Activated CD4-positive, CD25-positive, alpha-beta regulatory T cell (primary cell): ENCODE measurements around the gene NDC1.
"Not testable (repeated sequence)": the region's sequence is repeated elsewhere in the genome, so short reads cannot be mapped to it uniquely, and the experiment has no call there.

Source experiments
- DNase-seq, 4 experiments: peaks; one replicate each; lab custom pipeline; 2025; lab: John Stamatoyannopoulos, UW

The NDC1 gene, protein sequence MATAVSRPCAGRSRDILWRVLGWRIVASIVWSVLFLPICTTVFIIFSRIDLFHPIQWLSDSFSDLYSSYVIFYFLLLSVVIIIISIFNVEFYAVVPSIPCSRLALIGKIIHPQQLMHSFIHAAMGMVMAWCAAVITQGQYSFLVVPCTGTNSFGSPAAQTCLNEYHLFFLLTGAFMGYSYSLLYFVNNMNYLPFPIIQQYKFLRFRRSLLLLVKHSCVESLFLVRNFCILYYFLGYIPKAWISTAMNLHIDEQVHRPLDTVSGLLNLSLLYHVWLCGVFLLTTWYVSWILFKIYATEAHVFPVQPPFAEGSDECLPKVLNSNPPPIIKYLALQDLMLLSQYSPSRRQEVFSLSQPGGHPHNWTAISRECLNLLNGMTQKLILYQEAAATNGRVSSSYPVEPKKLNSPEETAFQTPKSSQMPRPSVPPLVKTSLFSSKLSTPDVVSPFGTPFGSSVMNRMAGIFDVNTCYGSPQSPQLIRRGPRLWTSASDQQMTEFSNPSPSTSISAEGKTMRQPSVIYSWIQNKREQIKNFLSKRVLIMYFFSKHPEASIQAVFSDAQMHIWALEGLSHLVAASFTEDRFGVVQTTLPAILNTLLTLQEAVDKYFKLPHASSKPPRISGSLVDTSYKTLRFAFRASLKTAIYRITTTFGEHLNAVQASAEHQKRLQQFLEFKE

DNA sequence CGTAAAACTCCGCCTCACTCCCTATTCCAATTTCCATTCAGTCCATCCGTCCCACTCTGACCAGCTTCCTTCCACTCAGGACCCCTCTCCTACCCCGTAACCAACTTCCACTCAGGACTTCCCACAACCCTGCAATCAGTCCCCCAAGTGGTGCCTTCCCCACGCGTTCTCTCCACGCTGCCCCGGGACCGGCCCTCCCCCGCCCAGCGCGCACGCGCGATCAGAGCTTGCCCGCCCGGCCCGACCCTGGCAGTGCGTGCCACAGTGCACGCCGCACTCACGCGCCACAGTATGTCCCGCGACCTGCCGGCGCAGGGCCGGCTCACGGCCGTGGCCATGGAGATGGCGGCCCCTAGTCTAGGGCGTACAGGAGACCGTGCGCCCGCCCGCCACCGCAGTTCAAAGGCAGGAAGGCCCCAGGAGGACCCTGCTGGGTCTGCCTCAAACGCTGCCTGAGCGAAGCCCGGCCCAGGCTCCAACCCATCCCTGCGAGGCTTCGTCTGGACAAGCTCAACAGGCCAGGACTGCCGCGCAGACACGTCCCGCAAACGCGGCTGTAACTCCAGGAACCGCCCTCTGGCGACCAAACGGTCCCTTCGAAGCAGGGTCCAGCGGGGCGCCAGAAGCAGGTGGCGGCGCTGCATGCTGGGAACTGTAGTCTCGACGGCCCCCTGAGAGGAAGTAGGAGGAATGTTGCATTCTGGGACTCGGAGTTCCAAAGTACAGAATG is at the start of gene NDC1:
Gene NDC1 (minus strand): TSS at position 373 of the 730 bp plus-strand sequence. CDS start 35 bp downstream, at position 338.
- peak; percentile 85 to 89 (median 86) for DNase-seq

DNA sequence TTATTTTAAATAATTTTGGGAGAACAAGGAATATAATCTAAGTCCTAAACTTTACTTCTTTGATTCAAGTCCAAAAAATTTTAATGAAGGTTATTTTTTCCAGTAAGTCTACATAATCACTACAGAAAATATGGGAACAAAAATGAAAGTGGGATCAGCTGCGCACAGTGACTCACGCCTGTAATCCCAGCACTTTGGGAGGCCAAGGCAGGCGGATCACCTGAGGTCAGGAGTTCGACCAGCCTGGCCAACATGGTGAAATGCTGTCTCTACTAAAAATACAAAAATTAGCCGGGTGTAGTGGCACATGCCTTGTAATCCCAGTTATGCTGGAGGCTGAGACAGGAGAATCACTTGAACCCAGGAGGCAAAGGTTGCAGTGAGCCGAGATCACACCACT is 45.5 kb upstream of the NDC1 start:
- DNase-seq, result not testable (repeated sequence)

DNA sequence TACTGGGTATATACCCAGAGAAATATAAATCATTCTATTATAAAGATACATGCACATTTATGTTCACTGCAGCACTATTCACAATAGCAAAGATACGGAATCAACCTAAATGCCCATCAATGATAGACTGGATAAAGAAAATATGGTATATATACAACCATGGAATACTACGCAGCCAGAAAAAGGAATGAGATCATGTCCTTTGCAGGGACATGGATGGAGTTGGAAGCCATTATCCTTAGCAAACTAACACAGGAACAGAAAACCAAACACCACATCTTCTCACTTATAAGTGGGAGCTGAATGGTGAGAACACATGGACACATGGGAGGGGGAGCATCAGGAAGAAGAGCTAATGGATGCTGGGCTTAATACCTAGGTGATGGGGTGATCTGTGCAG is 43.8 kb upstream of the NDC1 start:
- DNase-seq, result not testable (repeated sequence)

DNA sequence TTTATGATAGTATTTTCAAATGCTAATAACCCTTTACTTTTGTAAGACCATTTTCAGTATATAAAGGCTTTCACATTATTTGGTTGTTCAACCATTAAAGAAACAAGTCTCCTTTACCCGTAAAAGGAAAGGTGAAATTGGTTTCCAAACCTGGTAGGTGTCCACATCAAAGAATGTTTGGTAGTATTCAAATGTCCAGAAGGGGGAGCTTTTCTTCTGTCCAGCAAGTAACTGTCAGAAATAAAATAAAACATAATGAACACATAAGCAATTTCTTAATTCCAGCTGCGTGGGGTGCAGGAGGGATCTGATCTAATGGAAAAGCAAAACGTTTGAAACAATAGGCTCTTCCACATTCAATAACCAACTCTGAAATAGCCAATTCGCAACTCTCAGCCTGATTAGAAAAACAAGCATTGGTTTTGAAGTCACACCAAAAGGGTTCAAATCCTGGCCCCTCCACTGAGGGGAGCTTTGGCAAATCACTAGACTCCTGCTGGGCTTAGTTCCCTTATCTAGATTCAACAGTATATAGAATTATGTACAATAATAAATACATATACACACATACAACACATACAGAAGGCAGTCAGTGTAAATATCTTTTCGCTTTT is 40.5 kb upstream of the NDC1 start:
- DNase-seq, result no peak

DNA sequence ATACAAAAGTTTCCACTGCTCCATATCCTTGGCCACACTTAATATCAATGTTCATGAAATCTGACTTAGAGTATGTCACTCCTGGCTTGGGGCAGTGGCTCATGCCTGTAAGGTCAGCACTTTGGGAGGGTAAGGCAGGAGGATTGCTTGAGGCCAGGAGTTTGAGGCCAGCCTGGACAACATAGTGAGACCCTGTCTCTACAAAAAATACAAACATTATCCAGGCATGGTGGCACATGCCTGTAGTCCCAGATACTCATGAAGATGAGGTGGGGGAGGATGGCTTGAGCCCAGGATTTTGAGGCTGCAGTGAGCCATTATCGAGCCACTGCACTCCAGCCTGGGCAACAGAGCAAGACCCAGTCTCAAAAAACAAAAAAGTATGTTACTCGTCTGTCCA is 37.1 kb upstream of the NDC1 start:
- not testable (repeated sequence) for DNase-seq

DNA sequence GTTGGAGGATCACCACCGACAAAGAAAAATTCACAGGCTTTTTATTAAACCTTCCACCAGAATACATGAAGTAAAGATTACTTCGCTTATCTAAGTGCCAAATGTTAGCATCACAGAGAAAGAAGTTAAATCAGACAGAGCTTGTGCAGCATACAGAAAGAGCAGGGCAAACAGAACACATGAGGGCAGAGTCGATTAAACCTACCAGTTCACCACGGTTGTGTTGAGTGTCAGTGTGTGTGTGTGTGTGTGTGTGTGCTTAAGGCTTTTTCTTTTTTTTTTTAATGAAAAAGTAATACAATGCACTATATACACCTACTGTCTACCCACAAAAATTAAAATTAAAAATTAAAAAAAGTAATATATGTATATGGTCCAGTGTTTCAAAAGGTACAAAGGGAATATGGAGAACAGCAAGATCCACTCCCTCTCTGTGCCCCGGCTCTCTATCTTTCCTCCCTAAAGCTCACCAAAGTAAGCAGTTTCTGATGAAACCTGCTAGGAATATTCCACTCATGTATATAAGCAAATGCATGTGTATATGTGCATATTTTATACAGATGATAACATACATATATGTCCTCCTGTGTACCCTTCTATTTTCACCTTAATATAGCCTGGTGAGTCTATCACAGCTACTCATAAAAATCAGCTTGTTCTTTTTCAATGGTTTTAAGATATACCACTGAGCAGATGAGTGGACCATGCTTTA is 33.8 kb upstream of the NDC1 start:
- no peak for DNase-seq

DNA sequence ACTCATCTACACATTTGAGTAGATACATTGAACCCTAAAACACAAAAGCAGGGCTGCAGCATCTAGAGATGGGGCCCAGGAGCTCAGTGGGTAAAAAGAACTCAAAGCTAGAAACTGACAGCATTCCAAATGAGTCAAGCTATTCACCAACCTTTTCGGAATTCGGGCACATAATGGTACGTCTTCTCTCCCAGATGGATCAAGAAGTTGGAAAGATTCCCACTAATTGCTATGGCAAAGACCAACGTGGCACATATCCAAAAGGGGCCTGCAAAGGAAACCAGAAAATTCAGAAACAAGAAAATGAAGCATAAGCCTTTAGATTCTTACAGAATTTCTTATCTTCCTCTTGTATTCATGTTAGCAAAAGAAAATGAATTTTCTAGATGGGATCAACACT is 33.1 kb upstream of the NDC1 start:
- DNase-seq, result no peak

DNA sequence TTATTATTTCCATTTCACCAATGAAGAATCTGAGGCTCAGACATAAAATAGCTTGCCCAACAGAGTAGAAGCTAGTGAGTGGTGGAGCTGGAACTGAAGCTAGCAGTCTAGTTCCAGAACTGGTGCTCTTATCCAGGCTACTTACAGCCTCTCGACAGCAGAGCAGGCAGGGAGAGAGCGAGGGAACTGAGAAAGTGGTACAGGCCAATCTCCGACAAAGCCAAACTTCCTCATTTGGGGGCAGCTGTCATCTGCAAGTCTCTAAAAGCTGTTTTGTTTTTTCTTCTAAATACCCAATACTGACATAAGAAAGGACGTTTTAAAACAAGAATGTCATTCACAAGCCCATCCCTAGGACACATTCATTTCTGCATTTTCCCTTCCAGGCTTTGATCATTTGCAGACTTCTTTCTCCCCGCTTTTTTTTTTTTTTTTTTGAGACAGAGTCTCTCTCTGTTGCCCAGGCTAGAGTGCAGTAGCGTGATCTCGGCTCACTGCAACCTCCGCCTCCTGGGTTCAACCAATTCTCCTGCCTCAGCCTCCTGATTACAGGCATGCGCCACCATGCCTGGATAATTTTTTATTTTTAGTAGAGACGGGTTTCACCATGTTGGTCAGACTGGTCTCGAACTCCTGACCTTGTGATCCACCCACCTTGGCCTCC is 31.5 kb upstream of the NDC1 start:
- no peak for DNase-seq

DNA sequence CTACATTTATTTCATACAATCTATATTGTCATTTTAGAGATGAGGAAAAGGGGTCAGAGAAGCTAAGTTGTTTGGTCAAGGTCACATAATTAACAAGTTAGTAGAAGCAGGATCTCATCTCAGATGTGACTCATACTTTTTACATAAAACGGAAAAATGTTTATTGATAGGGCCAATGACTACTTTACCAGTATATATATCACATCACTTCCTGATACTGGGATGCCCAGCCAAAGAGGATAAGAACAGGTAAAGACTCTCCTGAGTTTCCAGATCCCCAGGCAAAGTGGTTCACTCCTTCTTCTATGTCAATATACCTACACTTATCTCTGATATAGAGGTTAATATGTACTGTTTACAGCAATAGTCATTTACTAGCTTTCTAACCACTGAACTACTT is 30.5 kb upstream of the NDC1 start:
- DNase-seq, result no peak

DNA sequence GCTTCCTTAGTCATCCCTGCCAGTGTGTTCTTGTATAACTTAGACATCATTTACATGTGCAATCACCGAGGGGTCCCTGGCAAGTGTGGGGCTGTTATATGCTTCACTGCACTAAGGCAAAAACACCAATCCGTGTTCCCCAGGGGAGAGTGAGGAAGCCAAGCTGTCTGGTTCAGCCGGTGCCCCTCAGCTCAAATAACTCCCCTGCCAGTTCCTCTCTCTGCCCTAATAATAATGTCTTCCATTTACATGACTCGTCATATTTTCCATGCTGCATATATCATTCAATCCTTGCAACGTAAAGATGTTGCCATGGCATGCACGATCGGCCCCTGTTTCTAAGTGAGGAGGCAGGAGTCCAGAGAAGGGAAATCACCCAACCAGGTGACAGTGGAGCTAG is 24.4 kb upstream of the NDC1 start:
- DNase-seq, result no peak

DNA sequence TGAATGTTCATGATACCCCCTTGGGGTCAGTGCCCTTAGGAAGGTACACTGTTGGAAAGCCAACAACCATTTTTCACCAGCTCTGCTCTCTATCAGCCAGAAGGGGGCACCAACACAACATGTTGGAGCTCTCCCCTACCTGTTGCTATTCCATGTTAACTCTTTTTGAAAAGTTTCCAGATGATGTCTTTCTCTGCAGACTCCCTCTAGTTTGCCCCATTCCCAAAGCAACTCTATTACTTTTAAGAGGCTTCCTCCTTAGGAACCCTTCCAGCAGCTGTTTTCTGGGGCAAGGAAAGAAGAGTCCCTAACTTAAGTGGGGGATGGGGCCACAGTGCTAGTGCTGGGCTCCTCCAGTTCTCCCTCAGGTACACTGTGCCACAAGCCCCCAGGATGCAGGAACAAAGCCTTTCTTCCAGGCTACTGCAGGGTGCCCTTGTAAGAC is 22.9 kb upstream of the NDC1 start:
- peak in 2 of 4 experiments; percentile 8 to 16 for DNase-seq

DNA sequence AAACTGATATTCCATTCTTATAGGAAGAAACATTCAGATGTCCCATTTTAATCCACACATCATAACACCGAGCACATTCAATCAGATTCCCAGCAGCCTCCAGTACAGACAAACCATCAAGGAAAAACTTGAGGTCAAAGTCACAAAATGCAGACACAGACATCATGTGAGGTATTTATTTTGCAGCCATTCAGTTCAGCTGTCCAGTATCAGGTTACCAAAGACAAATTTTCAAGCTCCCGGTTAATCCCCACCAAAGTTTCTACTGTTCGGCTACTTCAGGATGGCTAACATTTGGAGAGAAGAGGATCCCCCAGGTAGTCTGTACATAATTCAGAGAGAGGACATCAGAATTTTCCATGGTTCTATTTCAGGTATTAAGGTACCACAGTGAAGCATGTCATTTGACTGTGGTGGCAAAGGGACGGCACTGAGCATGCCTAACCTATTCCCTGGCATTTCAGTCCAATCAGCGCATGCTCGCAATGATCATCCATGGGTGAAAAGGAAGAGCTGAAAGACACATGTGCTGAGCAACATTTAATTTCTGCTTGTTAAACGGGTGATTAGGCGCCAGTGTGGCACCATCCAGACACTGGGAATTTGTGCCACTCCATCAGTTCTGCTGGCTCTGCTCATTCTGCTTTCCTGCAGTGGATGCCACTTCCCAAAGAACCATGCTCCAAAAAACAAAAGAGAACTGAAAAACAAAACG is 13.6 kb upstream of the NDC1 start:
- no peak for DNase-seq

DNA sequence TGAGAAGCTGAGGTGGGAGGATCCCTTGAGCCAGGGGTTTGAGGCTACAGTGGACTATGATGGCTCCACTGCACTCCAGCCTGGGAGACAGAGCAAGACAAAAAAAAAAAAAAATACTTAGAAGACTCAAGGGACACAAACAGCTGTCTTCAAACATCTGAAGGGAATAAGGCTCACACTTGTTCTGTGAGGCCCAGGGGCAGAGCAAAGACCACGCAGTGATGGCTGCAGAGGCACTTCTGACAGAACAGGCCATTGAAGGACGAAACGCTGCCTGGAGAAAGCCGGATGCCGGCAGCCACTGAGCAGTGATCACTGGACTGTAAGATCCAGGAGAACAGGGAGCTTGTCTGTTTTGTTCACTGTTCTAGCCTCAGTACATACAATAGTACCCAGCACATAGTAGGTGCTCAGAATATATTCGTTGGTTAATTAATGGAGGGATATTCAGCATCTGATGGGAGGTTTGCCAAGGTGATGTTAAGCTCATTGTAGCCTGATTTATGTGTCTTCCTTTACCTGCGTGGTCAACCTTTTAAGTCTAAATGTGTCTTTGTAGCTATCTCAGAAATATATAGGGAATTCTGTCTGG is 12.1 kb upstream of the NDC1 start:
- DNase-seq, result no peak

DNA sequence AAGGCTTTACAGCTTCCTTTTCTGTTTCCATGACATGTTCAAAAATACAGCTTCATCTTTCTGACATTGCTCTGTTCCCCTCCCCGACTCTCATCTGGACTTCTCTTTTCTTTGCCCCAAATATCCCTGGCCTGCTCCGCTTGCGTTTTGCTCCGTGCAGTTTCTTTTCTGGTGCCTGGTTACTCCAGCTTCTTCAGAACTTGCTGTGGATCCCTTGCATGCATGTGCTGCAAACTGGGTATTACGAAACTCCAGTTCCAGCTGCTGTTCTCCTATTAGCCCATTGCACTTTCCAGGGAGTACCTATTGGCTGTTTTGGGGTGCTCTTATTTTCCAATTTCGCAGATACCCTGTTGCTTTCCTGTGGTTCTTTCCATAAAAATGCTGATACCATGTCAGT is 9.9 kb upstream of the NDC1 start:
- DNase-seq, result no peak

DNA sequence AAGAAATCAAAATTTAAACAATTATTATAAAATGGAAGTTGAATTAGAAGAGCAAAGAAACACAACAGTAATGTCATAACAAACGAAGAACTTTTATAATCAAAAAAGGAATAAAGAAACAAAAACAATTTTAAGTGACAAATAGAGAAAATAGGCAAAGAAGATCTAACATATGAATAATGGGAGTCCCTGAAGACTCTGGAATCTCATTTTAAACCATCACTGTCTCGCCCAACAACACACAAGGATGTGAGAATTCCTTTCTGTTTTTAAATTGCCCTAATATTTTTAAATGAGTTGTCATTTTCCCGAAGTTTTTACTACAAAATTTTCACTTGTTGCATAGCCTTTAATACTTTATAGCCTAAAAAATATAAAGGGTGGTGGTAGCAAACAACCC is 4.3 kb upstream of the NDC1 start:
- DNase-seq, result no peak

DNA sequence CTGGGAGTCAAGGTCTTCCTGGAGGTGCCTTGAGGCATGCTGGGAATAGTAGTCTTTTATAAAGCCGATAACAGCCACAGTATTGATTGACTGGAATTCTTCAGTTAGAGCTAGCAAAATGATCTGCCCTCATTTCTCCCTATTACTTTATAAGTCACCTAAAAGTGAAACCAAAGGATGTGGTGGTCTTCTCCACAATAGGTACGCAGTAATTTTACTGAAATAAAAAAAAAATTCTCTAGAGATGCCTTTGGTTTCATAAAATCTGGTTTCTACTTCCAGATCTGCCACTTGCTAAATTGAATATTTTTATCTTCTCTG is 518 bp upstream of the NDC1 start:
- no peak for DNase-seq

DNA sequence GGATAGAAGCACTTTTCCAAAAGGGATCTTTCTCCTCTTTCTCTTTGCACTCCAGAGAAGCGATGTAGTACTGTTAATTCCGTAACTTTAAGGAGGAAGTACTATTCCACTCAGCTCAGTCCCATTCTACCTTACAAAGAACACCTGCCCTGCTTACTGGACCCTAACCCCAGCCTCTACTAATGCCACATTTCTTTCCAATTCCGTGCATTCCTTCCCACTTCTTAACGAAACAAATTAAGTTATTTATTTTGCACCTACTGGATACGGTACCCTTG is 511 bp downstream of the NDC1 start:
- DNase-seq, result no peak

DNA sequence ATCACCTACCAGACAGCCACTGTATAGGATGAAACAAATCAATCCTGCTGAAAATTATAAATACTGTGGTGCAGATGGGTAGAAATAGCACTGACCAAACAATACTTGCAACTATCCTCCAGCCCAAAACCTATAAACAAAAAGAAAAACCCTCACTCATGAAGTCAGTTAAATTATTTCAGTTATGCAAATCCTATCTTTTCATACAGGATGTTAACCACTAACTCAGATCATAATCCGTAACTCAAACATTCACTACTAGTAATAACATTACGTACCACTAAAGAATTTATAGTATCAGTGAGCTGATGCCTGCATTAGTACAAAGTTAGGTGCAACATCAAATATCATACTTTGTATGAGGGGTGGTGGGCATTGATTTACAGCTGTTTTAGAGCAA is 2.6 kb downstream of the NDC1 start:
- DNase-seq, result no peak

DNA sequence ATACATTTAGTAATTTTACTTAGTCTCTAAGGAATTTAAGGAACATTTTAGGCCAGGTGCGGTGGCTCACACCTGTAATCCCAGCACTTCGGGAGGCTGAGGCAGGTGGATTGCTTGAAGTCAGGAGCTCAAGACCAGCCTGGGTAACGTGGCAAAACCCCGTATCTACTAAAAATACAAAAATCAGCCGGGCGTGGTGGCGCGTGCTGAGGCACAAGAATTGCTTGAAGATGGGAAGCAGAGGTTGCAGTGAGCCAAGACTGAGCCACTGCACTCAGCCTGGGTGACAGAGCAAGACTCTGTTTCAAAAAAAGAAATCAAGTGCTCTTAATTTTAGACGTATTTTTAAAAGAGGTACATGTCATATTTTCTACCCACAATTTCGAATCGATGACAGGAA is 3.3 kb downstream of the NDC1 start:
- DNase-seq, result no peak

DNA sequence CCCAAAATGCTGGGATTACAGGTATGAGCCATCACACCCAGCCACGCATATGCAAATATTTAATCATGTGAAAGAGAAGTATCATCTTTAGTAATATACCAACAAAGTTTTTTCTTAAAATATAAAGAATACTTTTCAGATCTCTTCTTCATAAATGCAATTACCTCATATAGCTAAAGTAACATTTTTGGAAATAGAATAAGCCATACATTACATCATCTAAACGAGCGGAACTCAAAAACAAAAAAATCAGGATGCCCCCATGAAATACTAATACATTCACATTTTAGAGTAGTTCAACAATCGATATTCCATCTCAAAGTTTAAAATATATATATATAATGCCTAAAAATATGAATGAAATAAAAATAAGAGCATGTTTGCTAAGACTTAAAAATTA is 4.7 kb downstream of the NDC1 start:
- DNase-seq, result no peak

DNA sequence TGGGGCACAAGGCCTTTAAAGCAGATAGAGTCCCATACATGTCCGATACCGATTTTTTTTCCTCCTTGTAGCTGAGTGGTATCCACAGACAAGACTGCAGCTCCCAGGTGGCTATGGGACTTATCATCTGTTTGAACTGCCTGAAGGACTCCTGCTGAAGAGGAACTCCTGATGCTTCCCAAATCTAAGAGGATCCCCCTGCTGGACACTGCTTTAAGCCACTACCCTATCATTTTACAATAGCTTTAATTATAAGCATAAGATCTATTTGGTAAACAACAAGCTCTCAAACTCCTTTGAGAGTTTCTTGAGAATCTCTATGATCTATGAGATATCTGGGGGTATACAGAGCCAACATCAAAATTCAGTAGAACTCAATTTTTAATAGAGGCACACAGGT is 11.7 kb downstream of the NDC1 start:
- no peak for DNase-seq
